HG03025 (cell line): ENCODE measurements around the gene DACH1.

Experiments
- ATAC-seq: cut with Tn5 transposase; IDR thresholded peaks from one replicate; pipeline ENCODE4 v1.9.1; 2021; ENCODE audit warnings: mild to moderate bottlenecking, moderate library complexity; ENCODE audit not compliant: unreplicated experiment, low FRiP score

The DACH1 gene

GRCh38 chr13:71456136-71456535 is 410.9 kb downstream of the DACH1 start:
- no peak for ATAC-seq

GRCh38 chr13:71454509-71454908 is 412.5 kb downstream of the DACH1 start:
- no peak for ATAC-seq

GRCh38 chr13:71448080-71448630 is 418.8 kb downstream of the DACH1 start:
- ATAC-seq, result no peak

- no peak for ATAC-seq
Measured at GRCh38 chr13:71437704-71438103, 429.3 kb downstream of the DACH1 start.

- ATAC-seq, result no peak
Measured at GRCh38 chr13:71430681-71431080, 436.3 kb downstream of the DACH1 start.

GRCh38 chr13:71417205-71417604 is 449.8 kb downstream of the DACH1 start:
- no peak for ATAC-seq

- no peak for ATAC-seq
Measured at GRCh38 chr13:71412231-71412630, 454.8 kb downstream of the DACH1 start.

- ATAC-seq, result no peak
Measured at GRCh38 chr13:71408416-71408815, 458.6 kb downstream of the DACH1 start.

GRCh38 chr13:71399631-71400215 is 467.3 kb downstream of the DACH1 start:
- no peak for ATAC-seq

- ATAC-seq, result no peak
Measured at GRCh38 chr13:71396149-71396548, 470.9 kb downstream of the DACH1 start.

- ATAC-seq, result no peak
Measured at GRCh38 chr13:71395053-71395452, 472.0 kb downstream of the DACH1 start.

- ATAC-seq, result no peak
Measured at GRCh38 chr13:71394176-71394575, 472.8 kb downstream of the DACH1 start.
